ENCODE results near the gene KHNYN.

DNA sequence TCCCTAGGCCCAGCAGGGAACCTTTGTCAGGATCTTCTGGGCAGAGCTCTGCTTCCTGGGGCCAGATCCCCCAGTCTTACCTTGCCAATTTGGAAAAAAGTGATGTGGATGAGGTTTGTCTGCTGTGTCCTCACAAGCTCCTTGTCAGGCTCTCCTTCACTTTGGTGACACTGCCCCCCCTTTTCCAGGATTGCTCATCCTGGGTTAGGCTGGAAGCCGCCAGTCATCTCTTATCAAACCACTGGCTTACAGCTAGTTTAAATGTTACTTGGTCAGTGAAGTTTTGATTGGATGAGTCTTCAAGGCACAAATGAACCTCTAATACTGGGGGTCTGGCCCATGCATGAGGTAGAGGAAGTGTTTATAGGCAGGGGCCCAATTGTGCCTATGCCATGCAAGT is 15.7 kb upstream of the KHNYN start:
- TF ChIP-seq CTCF (IDR thresholded peaks at IDR 0.05) (no peak), POLR2A (IDR thresholded peaks at IDR 0.05) (no peak)

Measured in lower leg skin (tissue), 3 donors.